ENCODE data around the gene MRPL24.

GRCh38 chr1:156748670-156749418 lies 8.0 kb upstream of the MRPL24 start:
- TF ChIP-seq CTCF (tag by site-specific recombination; IDR thresholded peaks at IDR 0.05) = 0 out of 2 replicates have a peak, but pooled peaks have one; percentile 32
- peak; percentile 50; the same call in 1 of the 2 replicates for TF ChIP-seq GLIS2 (tag by site-specific recombination; IDR thresholded peaks at IDR 0.05)
- no peak for TF ChIP-seq ZNF639 (tag by site-specific recombination; IDR thresholded peaks at IDR 0.05)
- TF ChIP-seq PRDM6 (tag by site-specific recombination; IDR thresholded peaks at IDR 0.05) = no peak
- TF ChIP-seq ZBTB10 (tag by site-specific recombination; IDR thresholded peaks at IDR 0.05) = peak; percentile 56
- peak; percentile 65; the same call in 1 of the 2 replicates for TF ChIP-seq ZNF449 (tag by site-specific recombination; IDR thresholded peaks at IDR 0.05)
- no peak for TF ChIP-seq ZNF488 (tag by site-specific recombination; IDR thresholded peaks at IDR 0.05)
- TF ChIP-seq TCF7L2 (IDR thresholded peaks at IDR 0.05; ENCODE audit: borderline replicate concordance, low read depth, low read length) = no peak

All from HEK293 (cell line).